GM13977 (cell line): Measurements from ENCODE around the gene ERG.

Experiments used
- DNase-seq: peaks from one replicate; pipeline ENCODE4 v3.0.0; 2012; ENCODE audit warnings: low spot score
- in situ Hi-C: fragments of 300-500 bp; cut with MboI; formaldehyde crosslinking; loops from one replicate; pipeline ENCODE4 v1.12.0; 2022; ENCODE audit warnings: low sequenced_read_pairs, low pct_unique_long_range_greater_than_20kb, mixed read lengths, inconsistent platforms; ENCODE audit not compliant: unreplicated experiment
- TF ChIP-seq, protein P1 (sequence below): IDR thresholded peaks from 2 replicates; pipeline ENCODE4 v1.5.1; 2012; ENCODE audit warnings: mild to moderate bottlenecking, control low read depth; ENCODE audit not compliant: insufficient read depth; ENCODE audit errors: extremely low read depth, missing control alignments

Gene ERG

GRCh38 chr21:38361324-38361723, 137.0 kb downstream of the ERG start:
- TF ChIP-seq, protein P1, sequence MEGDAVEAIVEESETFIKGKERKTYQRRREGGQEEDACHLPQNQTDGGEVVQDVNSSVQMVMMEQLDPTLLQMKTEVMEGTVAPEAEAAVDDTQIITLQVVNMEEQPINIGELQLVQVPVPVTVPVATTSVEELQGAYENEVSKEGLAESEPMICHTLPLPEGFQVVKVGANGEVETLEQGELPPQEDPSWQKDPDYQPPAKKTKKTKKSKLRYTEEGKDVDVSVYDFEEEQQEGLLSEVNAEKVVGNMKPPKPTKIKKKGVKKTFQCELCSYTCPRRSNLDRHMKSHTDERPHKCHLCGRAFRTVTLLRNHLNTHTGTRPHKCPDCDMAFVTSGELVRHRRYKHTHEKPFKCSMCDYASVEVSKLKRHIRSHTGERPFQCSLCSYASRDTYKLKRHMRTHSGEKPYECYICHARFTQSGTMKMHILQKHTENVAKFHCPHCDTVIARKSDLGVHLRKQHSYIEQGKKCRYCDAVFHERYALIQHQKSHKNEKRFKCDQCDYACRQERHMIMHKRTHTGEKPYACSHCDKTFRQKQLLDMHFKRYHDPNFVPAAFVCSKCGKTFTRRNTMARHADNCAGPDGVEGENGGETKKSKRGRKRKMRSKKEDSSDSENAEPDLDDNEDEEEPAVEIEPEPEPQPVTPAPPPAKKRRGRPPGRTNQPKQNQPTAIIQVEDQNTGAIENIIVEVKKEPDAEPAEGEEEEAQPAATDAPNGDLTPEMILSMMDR: no peak
- no peak for DNase-seq
- in situ Hi-C loops: loop anchor here (25.0 kb wide), 1 partner anchor 649 kb away; no protein-coding TSS in a partner anchor

DNA sequence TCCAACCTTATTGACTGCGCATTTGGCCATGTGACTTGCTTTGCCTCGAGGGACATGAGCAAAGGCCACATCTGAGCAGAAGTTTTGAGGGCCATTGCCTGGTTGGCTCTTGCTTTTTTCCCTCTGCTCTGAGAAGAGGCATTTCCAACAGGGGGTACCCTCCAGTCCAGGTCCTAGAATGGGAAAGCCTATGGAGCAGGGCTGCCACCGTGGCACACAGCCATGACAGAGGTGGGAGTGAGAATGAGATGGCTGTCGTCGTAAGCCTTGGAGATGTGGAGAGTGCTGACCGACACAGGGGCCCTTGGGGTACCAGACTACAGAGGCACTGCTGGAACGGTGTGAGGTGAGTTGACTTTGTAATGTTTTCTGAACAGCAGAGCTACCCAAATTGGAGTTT, 138.4 kb downstream of the ERG start:
- in situ Hi-C loops: loop anchor here (10.0 to 25.0 kb wide), 2 partner anchors 195 to 648 kb away; no protein-coding TSS in a partner anchor
- DNase-seq: no peak
- TF ChIP-seq, protein P1: no peak

- in situ Hi-C loops: loop anchor here (10.0 to 25.0 kb wide), 2 partner anchors 194 to 647 kb away; no protein-coding TSS in a partner anchor
- TF ChIP-seq, protein P1: no peak
- no peak for DNase-seq
Measured at GRCh38 chr21:38359090-38359489, 139.2 kb downstream of the ERG start.

- TF ChIP-seq, protein P1: no peak
- in situ Hi-C loops: loop anchor here (10.0 to 25.0 kb wide), 2 partner anchors 194 to 646 kb away; no protein-coding TSS in a partner anchor
- DNase-seq: no peak
Measured at GRCh38 chr21:38358666-38359065, 139.6 kb downstream of the ERG start.

GRCh38 chr21:38358098-38358497, 140.2 kb downstream of the ERG start:
- TF ChIP-seq, protein P1: no peak
- in situ Hi-C loops: loop anchor here (10.0 to 25.0 kb wide), 2 partner anchors 193 to 646 kb away; no protein-coding TSS in a partner anchor
- DNase-seq: no peak

GRCh38 chr21:38356883-38357625, 141.2 kb downstream of the ERG start:
- DNase-seq: no peak
- in situ Hi-C loops: loop anchor here (10.0 to 25.0 kb wide), 2 partner anchors 192 to 645 kb away; no protein-coding TSS in a partner anchor
- TF ChIP-seq, protein P1: no peak
